CD4-positive, alpha-beta T cell treated with Interleukin-6 at 100 ng/mL for 8 hours (primary cell): ENCODE data around the gene BCAS2.
"Not testable (repeated sequence)": the region's sequence is repeated elsewhere in the genome, so short reads cannot be mapped to it uniquely, and the experiment has no call there.

Experiments
- DNase-seq: peaks from one replicate; pipeline ENCODE4 v3.0.0-alpha.2; 2020; ENCODE audit warnings: mixed read lengths, low spot score

Gene BCAS2

DNA sequence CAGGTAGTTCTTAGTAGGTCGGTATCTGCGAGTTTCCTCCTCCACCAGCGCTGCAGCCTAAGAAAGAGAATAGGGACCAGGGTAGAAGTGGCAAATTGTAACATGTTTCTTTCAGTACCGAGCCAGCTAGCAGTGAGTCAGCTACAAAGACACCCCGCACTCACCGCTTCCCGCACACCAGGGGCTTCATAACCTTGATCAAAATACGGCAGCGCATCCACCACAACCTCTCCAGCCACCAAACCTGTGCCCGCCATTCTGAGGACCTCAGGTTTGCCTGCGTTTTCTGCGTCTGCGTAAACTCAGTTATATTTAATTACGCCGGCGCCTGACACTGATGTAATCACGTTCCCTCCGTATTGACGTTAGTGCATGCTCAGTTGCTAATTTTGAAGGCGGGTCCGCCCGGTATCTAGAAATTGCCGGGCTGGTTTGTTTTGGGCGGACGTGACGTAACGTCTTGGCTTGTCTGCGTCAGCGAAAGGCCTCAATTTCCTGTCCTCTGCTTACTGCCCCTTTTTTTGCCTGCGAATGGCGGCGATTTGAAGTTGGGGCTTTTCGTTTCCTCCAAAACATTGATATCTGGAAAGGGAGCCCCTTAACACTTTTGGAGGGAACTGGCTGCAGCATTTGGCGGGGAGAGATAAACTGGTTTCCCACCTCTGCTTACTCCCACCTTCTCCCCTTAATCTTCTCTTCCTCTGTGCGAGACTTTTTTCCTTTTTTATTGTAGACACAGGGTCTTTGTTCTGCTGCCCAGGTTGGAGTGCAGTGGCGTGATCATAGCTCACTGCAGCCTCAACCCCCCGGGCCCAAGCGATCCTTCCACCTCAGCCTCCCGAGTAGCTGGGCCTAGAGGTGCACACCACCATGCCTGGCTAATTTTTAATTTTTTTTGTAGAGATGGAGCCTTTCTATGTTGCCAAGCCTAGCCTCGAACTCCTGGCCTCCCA, at the start of gene BCAS2:
Gene BCAS2 (minus strand): TSS at position 281 of the 953 bp plus-strand sequence. CDS start 24 bp downstream, at position 257.
- DNase-seq = peak; percentile 96

DNA sequence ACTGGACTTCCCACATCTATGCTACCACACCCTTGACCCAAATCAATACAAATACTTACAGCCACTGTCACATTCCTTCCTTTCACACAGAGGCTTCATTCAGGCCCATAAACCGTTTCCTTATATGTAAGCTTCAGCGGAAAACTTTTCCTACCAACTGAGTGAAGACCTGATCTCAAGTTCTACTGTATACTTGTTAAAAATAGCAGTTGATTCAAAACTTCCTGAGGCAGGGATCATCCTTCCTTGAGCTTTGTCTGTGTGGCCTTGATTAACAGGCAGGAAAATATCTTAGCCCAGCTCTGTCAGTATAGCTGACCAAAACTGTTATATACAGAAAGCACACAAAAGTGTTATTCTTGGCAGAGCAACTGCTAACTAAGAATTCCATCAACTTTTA, 45.7 kb upstream of the BCAS2 start:
- no peak for DNase-seq

DNA sequence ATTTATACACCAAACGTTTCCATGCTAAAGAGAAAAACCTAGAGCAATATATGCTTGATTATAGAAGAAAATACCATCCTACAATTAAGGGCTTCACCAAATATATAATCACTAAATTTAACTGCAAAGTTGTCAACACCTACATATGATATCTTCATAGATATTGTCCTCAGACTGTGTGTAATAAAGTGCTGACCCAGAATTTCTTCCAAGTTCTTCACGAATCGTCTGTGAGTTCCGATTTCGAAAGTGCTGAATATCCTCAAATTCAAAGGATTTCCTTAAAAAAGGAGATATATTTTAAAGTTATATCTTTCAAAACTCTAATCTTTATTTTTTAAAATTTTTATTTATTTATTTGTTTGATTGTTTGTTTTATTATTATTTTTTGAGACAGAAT, 41.9 kb upstream of the BCAS2 start:
- DNase-seq = no peak

DNA sequence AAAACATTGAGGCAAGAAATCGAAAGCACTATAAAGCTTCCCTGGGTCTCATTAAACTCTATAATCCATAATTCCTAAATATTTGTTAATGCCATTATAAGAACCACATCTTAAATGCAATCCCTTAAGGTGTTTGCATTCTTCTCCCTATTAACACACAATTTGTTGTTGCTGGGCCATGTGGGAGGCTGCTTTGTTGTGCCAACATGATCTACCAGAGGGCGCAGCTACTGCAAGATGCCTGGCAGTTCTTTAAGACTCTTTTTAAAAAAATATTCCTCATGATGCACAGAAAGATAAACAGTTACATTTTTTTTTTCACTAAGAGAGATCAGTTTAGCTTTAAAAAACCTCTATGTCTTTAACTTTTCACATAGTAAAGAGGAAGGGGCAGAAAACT, 39.0 kb upstream of the BCAS2 start:
- DNase-seq = no peak

DNA sequence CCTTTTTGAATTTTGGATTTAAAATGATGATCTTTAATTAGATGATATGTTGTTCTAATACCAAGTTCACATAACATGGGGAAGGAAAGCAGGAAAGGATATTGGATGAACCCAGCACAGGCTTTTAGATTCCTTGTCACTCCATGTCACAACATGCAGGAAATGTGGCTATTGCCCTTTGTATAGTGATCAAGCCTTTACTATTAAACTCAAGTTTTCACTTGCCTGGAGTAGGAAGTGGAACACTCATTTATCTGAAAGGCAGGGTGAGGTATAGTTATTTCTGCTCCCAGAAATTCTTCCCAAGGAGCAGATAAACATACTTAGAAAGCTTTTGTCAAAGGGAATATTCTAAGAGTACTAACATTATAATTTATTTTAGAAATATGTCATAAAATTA, 37.2 kb upstream of the BCAS2 start:
- DNase-seq = no peak

DNA sequence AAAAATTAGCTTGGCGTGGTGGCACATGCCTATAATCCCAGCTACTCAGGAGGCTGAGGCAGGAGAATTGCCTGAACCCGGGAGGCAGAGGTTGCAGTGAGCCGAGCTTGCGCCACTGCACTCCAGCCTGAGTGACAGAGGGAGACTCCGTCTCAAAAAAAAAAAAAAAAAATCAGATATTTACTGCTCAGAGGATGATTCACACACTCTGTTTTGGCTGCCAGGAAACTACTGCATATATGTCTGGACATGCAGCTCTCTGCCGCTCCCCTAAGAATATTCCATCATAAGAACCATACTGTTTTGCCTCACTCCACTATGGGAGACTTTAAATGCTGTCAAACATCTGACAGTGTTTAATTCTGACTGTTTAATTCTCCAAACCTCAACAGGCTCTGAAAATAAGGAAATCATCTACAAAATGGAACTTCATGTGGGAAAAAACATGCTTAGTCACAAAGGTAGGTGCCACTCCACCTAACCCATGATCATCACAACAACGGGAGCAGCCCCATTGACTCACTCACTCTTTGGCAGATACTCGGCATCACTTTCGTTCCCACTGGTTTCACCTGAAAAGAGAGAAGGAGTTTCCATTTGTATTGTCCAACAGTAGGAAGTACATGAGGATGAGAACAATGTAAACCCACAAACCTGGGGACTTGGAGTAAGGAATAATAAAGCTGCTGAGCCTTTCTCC, 29.3 kb upstream of the BCAS2 start:
- no peak for DNase-seq

DNA sequence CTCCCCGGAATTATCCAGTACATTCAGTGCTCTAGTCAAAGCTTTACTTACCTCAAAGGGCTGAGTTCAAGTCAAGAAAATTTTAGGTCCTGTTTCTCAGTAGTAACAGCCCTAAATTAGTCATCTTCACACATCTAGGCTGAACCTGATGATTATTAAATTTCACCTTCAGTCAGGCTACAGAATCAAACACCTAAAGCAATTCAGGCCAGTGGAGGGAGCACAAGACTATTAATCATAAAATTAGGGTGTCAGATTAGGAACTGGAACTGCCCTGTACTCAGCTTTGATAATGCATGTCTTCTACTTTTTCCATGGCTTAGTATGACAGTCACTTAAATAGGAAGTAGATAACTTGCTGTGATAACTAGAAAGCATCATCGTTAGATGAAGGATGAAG, 28.4 kb upstream of the BCAS2 start:
- DNase-seq = no peak

DNA sequence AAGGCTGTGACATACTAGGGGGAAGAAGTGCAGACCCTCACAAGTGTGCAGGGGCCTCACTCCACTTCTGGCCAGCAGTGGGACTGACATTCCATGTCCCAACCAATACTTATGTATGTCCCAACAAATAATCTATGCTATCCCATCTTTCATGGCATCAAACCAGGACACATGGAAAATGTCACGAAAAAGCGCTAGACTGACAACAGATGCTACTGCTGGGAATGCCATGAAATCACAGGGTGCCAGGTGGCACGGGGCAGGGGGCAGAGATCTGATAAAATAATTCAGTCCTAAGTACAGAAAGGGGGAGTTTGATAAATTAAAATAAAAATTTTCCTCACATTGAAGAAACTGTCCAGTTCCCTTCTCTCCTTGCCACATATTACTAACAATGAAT, 27.6 kb upstream of the BCAS2 start:
- DNase-seq = no peak

DNA sequence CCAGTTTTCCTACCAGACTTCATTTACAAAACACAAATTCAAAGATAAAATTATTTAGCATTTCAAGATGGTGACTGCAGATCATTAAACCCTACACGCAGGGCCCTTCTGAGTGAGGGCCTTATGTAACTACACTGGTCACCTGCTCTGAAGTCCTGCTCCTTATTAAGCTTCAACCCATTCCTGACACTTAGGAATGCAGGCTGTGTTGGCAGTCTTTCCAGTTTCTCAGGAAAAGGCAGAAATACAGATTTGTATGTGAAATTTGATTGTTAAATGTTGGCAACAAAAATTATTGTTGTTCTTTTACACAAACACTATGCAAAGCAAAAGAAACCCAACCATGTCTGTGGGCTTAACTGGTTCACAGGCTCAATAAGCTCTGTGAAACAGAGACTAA, 25.8 kb upstream of the BCAS2 start:
- no peak for DNase-seq

DNA sequence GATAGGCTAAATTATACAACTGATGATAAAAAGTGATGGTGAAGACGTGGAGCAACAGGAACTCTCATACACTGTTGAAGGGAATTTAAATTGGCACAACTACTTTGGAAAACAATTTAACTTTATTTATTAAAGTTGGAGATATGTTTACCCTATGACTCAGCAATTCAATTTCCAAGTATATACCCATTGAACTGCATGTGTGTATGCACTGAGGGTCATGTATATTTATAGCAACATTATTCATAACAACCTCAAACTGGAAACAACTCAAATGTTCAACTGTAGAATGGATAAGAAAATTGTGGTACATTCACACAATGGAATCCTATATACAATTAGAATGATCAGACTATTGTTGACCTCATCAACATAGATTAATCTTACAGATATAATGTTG, 16.5 kb upstream of the BCAS2 start:
- no peak for DNase-seq

DNA sequence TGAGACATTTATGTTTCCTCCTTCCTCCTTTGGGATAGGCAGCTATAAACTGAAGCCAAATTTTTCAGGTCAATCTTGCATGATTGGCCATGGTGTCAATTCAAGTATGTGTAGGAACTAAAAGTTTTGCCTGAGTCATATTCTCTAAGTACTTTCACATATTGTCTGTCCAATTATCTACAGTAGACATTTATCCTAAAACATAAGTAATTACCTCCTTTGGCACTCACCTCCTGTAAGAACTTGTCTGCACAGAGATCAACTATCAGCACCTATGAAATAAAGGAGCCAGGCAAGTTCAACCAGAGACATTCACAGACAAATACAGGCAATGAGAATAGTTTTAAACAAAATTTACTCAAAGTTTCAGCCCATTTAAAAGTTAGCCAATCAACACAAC, 14.2 kb upstream of the BCAS2 start:
- DNase-seq = no peak

DNA sequence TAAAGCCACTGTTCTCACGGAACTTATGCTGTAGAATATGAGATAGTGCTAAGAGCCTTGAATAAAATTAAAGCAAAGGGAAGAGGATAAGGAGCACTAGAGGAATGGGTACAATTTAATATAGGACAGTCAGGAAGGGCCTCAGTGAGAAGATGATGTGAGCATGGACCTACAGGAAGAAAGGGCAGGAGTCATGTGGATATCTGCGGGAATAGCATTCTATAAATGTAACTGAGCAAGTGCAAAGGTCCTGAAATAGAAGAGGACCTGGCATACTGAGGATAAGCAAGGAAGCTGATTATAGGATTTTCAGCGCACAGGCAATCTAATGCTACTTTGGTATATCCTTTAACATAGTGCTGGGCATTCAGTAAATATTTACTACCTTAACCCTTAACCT, 12.6 kb upstream of the BCAS2 start:
- no peak for DNase-seq

DNA sequence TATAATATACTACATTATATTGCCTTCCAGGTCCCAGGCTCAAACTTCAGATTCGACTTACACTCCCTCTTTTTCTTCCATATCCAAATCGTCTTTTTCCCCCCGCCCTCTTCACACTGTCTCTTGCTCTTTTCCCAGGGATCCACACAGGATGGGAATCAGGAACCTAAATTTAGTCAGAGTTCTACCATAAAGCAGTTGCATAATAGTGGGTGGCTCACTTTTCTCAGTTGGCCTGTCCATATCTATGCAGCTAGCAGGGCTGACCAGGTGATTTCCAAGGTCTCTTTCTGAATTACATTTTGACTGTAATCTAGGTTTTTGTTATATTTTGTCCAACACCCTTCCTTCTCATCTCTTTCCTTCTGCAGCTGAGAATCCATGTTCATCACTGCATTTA, 7.7 kb upstream of the BCAS2 start:
- no peak for DNase-seq

DNA sequence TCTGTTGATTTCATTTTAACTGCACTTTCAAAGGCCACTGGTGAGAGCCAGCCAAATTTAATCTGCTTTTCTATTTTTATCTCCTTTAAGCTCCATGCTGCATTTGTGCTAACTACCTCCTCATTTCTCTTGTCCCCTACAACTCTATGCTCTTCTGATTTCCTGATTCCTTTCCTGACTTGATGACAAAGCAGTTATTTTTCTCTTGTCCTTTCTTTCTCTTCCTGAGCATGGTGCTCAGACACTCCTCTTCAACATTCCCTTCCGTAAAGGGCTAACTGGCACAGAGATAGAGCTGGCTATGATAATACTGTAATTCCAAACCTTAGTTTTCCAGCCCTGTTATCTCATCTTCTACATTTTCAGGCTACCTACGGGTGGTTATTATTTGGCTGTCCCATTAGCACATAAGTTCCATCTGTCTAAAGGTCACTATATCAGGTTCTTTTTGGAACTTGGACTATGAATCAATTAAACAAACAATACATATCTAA, 6.8 kb upstream of the BCAS2 start:
- DNase-seq = no peak

DNA sequence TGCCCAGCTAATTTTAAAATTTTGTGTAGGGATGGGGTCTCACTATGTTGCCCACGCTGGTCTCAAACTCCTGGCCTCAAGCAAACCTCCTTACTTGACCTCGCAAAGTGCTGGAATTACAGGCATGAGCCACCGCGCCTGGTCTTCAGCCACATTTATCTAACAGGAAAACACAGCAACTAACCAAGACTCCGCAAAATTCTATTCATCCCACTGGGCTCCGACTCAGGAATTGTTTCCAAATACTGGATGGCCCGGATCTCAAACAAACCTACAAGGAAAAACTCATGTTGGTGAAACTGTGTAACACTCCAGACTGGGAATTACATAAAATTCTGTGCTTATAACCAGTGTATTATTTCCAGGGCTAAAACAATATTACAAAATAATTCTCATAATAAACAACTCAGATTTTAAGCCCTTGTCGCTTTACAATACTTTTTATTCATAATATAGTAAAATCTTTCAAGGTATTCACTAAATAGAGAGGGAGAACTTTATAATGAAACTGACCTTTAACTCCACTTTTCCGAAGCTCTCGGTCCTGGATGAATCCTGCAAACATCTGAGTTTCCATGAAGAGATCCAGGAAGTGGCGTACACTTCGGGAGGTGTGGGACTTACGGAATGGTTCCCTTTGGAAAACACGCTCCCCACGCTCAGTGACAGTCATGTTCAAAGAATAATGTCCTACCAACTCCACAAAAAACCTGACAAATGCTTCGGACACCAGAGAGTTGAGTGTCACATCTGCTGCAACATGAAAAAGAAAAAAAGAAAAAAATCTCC, 6.0 kb upstream of the BCAS2 start:
- no peak for DNase-seq

DNA sequence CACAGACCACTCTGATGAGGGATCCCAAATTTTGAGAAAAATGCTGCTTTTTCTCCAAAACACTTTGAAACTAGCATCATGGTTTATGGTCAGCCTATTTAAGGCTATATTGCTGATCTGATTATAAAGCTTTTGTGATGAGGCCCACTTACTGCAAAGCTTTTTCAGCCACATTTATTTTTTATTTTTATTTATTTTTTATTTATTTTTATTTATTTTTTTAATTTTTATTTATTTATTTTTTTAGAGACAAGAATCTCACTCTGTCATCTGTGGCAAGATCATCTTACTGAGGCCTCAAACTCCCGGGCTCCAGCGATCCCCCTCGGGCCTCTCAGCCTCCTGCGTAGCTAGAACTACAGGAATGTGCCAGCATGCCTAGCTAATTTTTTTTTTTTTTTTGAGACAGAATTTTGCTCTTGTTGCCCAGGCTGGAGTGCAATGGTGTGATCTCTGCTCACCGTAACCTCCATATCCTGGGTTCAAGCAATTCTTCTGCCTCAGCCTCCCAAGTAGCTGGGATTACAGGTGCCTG, 5.2 kb upstream of the BCAS2 start:
- no peak for DNase-seq

DNA sequence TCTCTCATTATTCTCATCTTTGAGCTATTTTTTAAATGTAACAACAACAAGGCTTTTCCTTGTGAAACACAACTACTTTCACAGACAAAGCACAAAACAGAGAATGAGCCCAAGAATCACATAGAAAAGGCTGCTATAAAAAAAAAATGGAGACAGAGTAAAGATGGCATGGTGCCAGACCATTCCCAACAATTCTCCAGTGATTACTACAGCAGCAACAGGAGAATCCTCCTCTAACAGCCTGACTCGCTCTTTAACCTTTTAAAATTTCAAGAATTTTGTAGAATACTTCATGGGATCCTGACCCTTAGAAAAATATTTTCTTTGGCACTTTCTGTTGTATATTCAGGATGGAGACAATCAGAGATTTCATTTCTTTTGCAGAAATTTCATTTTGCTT, 3.8 kb upstream of the BCAS2 start:
- no peak for DNase-seq

DNA sequence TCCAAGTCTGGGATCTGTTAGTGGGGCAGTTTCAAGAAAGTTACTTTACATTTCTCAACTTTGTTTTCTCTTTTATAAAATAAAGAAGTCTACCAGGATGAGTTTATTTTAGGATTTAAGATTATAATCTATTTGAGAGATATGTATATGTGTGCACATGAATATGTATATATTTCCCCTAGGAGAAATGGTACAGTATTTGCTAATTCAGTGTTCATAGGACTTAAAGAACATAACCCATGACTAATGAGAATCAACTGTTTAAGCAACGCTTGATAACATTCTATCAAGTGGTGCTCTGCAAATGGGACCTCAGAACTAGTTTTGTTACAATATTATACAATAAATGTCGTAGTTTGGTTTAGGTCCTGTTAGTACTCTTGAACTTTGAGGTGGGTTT, 7.0 kb downstream of the BCAS2 start:
- no peak for DNase-seq

DNA sequence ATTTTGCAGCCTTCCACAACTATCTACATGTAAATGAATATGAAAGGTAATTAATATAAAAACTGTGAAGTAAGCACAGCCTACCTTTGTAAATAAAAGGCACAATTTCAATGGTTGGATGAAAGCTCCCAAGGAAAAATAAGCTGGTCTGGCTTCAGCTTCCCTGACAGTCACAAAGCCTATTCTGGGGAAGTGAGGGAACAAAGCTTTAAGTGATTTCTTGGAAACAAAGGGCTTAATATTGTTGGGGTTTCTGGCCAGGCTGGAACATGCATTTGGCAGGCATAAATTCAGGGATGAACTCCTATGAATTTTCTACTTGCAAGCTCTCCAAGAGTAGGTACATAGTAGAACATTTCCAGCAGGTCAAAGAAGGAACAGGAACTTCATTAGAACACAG, 17.3 kb downstream of the BCAS2 start:
- no peak for DNase-seq

DNA sequence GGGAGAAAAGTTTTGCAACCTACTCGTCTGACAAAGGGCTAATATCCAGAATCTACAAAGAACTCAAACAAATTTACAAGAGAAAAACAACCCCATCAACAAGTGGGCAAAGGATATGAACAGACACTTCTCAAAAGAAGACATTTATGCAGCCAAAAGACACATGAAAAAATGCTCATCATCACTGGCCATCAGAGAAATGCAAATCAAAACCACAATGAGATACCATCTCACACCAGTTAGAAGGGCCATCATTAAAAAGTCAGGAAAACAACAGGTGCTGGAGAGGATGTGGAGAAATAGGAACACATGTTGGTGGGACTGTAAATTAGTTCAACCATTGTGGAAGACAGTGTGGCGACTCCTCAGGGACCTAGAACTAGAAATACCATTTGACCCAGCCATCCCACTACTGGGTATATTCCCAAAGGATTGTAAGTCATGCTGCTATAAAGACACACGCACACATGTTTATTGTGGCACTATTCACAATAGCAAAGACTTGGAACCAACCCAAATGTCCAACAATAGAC, 18.4 kb downstream of the BCAS2 start:
- not testable (repeated sequence) for DNase-seq

DNA sequence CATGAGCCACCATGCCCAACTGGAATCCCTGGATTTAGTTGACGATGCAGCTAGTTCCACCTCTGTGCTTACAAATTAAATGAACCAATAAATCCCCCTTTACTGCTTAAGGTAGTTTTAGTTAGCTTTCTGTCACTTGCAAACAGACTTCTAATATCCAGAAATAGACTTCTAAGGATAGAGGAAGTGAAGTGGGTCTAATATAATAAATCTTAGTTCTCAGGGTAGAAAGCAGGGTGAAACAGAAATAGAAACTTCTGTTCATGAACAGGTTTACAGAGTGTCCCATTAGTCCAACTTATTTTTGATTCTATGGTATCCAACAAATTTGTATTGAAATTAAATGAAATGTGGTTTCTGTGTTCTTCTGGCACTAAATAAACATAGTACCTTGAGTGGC, 20.1 kb downstream of the BCAS2 start:
- DNase-seq = no peak

DNA sequence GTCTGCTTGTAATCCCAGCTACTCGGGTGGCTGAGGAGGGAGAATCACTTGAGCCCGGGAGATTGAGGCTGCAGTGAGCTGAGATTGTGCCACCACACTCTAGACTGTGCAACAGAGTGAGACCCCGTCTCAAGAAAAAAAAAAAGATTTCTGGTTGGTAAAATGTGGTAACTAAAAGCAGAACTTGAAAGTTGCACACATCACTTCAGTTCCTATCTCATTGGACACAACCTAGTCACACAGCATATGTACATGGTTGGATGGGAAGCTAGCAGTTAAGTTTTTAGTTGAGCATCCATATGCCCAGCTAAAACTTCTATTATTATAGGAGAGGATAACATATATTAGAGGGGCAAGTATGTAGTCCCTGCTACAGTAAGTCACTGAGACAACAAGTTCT, 22.1 kb downstream of the BCAS2 start:
- DNase-seq = no peak
